Neutrophil (primary cell): Measurements from ENCODE around the gene PLPPR1.

Experiments used
- H3K27ac ChIP-seq: fragments of 200-600 bp; sonication (generic); 2 replicates; pipeline ENCODE4 v1.5.1; 2016; ENCODE audit warnings: mild to moderate bottlenecking, moderate library complexity
- H3K27me3 ChIP-seq: fragments of 200-600 bp; sonication (generic); 2 replicates; pipeline ENCODE4 v1.6.0; 2016; ENCODE audit warnings: mild to moderate bottlenecking
- H3K36me3 ChIP-seq: fragments of 200-600 bp; sonication (generic); 2 replicates; pipeline ENCODE4 v1.5.1; 2017
- H3K4me1 ChIP-seq, 2 experiments: fragments of 200-600 bp in 1 of 2; sonication (generic) in 1 of 2; 1 replicate in 1 of 2; 2 replicates in 1 of 2; pipeline versions ENCODE4 v1.5.1 to v1.6.1; 2013 to 2016; ENCODE audit warnings: low read depth in 1 of 2, low read length in 1 of 2, mild to moderate bottlenecking in 1 of 2, moderate library complexity in 1 of 2; ENCODE audit not compliant: control insufficient read depth in 1 of 2, insufficient read depth in 1 of 2
- H3K4me3 ChIP-seq, 2 experiments: fragments of 200-600 bp in 1 of 2; sonication (generic) in 1 of 2; 1 replicate in 1 of 2; 2 replicates in 1 of 2; pipeline ENCODE4 v1.5.1; 2013 to 2016; ENCODE audit warnings: low read depth in 1 of 2, low read length in 1 of 2, mild to moderate bottlenecking in 1 of 2, moderate library complexity in 1 of 2
- H3K9me3 ChIP-seq: fragments of 200-600 bp; sonication (generic); 2 replicates; pipeline ENCODE4 v1.5.1; 2016
- CTCF ChIP-seq: fragments of 200-600 bp; sonication (generic); IDR thresholded peaks from 2 replicates; pipeline ENCODE4 v1.5.1; 2016; ENCODE audit warnings: antibody characterized with exemption

PLPPR1 gene

GRCh38 chr9:101028346-101029314, at the start of gene PLPPR1:
Gene PLPPR1 (plus strand): TSS chr9:101028727.
- peaks cover 66% of the 10 kb centered on the region for H3K27me3 ChIP-seq
- no peaks in the 10 kb centered on the region for H3K4me1 ChIP-seq
- TF ChIP-seq CTCF = no peak
- H3K27ac ChIP-seq = no peak within 1 kb of the TSS
- H3K36me3 ChIP-seq = no peaks in the 10 kb centered on the region
- H3K4me3 ChIP-seq = no peak within 1 kb of the TSS
- H3K9me3 ChIP-seq = no peaks in the 10 kb centered on the region

- TF ChIP-seq CTCF = no peak
- no peak overlapping the region for H3K4me3 ChIP-seq
- no peak overlapping the region for H3K27ac ChIP-seq
- H3K27me3 ChIP-seq = no peaks in the 10 kb centered on the region
- H3K36me3 ChIP-seq = no peaks in the 10 kb centered on the region
- H3K4me1 ChIP-seq = no peaks in the 10 kb centered on the region
- no peaks in the 10 kb centered on the region for H3K9me3 ChIP-seq
These were observed 38.8 kb upstream of the PLPPR1 start for GRCh38 chr9:100989731-100990130.

- TF ChIP-seq CTCF = no peak
- Histone ChIP-seq H3K9me3 (no peaks in the 10 kb centered on the region), H3K4me3 (no peak overlapping the region), H3K27me3 (no peaks in the 10 kb centered on the region), H3K27ac (no peak overlapping the region), H3K4me1 (no peaks in the 10 kb centered on the region), H3K36me3 (no peaks in the 10 kb centered on the region)
These were observed 37.7 kb upstream of the PLPPR1 start for GRCh38 chr9:100990605-100991381.

- Histone ChIP-seq H3K9me3 (no peaks in the 10 kb centered on the region), H3K27me3 (no peaks in the 10 kb centered on the region), H3K4me1 (no peaks in the 10 kb centered on the region), H3K4me3 (no peak overlapping the region), H3K36me3 (no peaks in the 10 kb centered on the region), H3K27ac (no peak overlapping the region)
- no peak for TF ChIP-seq CTCF
These were observed 35.9 kb upstream of the PLPPR1 start for GRCh38 chr9:100992632-100993031.

- no peak for TF ChIP-seq CTCF
These were observed 28.5 kb upstream of the PLPPR1 start for GRCh38 chr9:100999906-101000544.

More at GRCh38 chr9:100999906-101000544, 28.5 kb upstream of the PLPPR1 start:
- H3K9me3 ChIP-seq = no peaks in the 10 kb centered on the region
- no peaks in the 10 kb centered on the region for H3K27me3 ChIP-seq
- no peaks in the 10 kb centered on the region for H3K4me1 ChIP-seq
- no peaks in the 10 kb centered on the region for H3K36me3 ChIP-seq
- H3K4me3 ChIP-seq = no peak overlapping the region
- no peak overlapping the region for H3K27ac ChIP-seq
